ENCODE data around the gene DACT3. TPM values are rescaled to one million over a fixed set of nuclear protein-coding genes. Genes with fewer than 3 reads are reported as not detected.

The DACT3 gene
- total RNA-seq, 1 donor from 2014 or later: 104 TPM

DNA sequence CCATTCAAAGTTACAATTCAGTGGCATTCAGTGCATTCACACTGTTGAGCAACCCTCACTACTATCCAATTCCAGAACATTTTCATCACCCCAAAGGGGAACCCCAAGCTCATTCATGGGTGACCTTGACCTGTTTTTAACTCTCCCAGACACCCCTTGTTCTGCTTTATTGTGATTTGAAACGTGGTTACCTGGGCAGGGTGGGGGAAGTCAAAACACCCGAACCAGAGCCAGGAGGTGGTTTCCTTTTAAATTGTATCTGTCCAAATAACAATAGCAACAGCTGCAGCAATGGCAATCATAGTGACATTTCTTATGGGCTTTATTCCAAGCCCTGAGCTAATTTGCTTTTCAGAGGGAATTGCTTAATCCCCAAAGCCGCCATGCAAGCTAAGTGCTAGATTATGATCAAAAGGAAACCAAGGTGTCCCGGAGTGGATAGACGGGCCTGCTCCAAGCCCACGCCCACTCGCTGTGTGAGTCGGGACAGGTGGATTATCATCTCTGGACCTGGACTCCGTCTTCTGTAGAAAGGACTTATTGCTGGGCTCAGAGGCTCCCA is 42.2 kb downstream of the DACT3 start:
- Histone ChIP-seq H3K27me3 (no peaks in the 10 kb centered on the region), H3K27ac (peak overlapping the region; percentile 97 to 98), H3K9me3 (no peaks in the 10 kb centered on the region), H3K36me3 (peaks cover 0 to 8% of the 10 kb centered on the region in 2 donors), H3K4me1 (peaks cover 22 to 42% of the 10 kb centered on the region in 2 donors), H3K4me3 (no peak overlapping the region)
- intact Hi-C loops (cut with DNase I): no loop called here
- DNase-seq (ENCODE audit: low spot score in 2 of 2): no peak
- TF ChIP-seq, protein P1, sequence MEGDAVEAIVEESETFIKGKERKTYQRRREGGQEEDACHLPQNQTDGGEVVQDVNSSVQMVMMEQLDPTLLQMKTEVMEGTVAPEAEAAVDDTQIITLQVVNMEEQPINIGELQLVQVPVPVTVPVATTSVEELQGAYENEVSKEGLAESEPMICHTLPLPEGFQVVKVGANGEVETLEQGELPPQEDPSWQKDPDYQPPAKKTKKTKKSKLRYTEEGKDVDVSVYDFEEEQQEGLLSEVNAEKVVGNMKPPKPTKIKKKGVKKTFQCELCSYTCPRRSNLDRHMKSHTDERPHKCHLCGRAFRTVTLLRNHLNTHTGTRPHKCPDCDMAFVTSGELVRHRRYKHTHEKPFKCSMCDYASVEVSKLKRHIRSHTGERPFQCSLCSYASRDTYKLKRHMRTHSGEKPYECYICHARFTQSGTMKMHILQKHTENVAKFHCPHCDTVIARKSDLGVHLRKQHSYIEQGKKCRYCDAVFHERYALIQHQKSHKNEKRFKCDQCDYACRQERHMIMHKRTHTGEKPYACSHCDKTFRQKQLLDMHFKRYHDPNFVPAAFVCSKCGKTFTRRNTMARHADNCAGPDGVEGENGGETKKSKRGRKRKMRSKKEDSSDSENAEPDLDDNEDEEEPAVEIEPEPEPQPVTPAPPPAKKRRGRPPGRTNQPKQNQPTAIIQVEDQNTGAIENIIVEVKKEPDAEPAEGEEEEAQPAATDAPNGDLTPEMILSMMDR (IDR thresholded peaks at IDR 0.05): no peak

DNA sequence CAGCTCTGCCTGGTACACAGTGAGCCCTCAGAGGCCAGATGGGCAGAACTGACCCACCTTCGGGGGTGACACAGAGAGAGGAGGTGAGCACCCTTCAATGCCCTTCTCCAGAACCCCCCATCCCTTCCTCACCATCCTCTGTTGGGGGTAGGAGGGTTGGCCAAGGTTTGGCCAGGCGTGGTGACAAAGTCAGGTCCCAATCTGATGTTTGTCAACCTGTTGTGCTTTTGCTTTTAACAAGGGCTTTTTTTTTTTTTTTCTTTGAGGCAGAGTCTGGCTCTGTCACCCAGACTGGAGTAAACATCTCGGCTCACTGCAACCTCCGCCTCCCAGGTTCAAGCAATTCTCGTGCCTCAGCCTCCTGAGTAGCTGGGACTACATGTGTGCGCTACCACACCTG is 43.4 kb downstream of the DACT3 start:
- Histone ChIP-seq H3K36me3 (peaks cover 0 to 8% of the 10 kb centered on the region in 2 donors), H3K27me3 (no peaks in the 10 kb centered on the region), H3K4me3 (no peak overlapping the region), H3K27ac (peak overlapping the region; percentile 30 to 39), H3K9me3 (no peaks in the 10 kb centered on the region), H3K4me1 (peaks cover 16 to 36% of the 10 kb centered on the region in 2 donors)
- DNase-seq (ENCODE audit: low spot score in 2 of 2): no peak
- TF ChIP-seq, protein P1 (IDR thresholded peaks at IDR 0.05): no peak
- intact Hi-C loops (cut with DNase I): no loop called here

DNA sequence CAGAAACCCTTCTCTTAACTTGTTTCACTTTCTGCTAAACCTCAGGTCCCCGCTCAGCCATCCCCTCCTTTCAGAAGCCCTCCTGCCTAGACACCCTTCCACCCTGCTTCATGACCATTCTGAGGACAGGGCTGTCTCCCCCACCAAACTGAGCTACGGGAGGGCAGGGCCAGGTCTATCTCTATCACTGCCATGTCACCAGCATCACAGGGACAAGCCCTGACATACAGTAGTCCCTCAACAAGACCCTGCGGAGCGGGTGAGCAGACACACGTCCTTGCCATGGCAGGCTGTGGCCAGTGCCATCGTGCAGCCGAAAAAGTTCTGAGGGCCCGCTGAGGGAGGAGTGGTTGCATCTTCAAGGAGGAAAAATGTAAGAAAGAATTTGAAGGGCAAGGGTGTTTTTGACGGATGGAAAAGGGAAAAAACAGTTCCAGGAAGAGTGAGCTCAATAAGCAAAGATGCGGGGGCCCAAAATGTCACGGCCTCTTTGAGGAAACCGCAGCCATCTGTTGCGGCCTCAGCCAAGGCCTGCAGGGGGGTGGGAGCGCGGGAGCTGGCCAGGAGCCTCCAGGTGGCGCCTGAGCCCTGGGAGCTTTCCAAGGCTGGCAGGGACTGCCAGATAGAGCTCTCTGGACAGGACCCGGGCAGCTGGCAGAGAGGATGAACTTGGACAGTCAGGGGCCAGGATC is 44.2 kb downstream of the DACT3 start:
- Histone ChIP-seq H3K27me3 (no peaks in the 10 kb centered on the region), H3K4me1 (peaks cover 16 to 36% of the 10 kb centered on the region in 2 donors), H3K36me3 (peaks cover 0 to 6% of the 10 kb centered on the region in 2 donors), H3K9me3 (no peaks in the 10 kb centered on the region), H3K4me3 (no peak overlapping the region), H3K27ac (peak overlapping the region; percentile 30 to 39)
- TF ChIP-seq, protein P1 (IDR thresholded peaks at IDR 0.05): peak in 2 of 3 experiments; percentile 18 to 50
- no peak for DNase-seq (ENCODE audit: low spot score in 2 of 2)
- intact Hi-C loops (cut with DNase I): no loop called here

DNA sequence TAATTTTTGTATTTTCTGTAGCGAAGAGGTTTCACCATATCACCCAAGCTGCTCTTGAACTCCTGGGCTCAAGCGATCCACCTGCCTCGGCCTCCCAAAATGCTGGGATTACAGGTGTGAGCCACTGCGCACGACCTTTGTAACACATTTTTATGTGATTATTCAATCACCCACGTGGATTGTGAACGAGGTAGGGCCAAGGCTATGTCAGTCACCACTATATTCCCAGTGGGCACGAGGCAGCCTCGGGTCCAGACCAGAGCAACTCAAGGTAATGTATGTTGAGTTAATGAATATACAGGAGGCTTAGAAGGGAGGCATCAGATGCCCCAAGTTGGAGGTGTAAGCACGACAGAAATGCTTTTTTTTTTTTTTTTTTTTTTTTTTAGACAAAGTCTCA is 45.0 kb downstream of the DACT3 start:
- intact Hi-C loops (cut with DNase I): no loop called here
- DNase-seq (ENCODE audit: low spot score in 2 of 2): no peak
- Histone ChIP-seq H3K9me3 (no peaks in the 10 kb centered on the region), H3K27ac (no peak overlapping the region), H3K36me3 (peaks cover 0 to 8% of the 10 kb centered on the region in 2 donors), H3K4me3 (no peak overlapping the region), H3K4me1 (peaks cover 16 to 34% of the 10 kb centered on the region in 2 donors), H3K27me3 (no peaks in the 10 kb centered on the region)
- TF ChIP-seq, protein P1 (IDR thresholded peaks at IDR 0.05): no peak

- Histone ChIP-seq H3K4me3 (no peak overlapping the region), H3K27ac (peak overlapping the region; percentile 1 to 23), H3K4me1 (peaks cover 9 to 21% of the 10 kb centered on the region in 2 donors), H3K9me3 (no peaks in the 10 kb centered on the region), H3K27me3 (no peaks in the 10 kb centered on the region), H3K36me3 (peaks cover 10 to 25% of the 10 kb centered on the region in 2 donors)
- intact Hi-C loops (cut with DNase I): loop anchor here (1.0 kb wide), 1 partner anchor 48 kb away; no protein-coding TSS in a partner anchor
- peak in 1 of 2 donors; percentile 91 for DNase-seq (ENCODE audit: low spot score in 2 of 2)
- TF ChIP-seq, protein P1 (IDR thresholded peaks at IDR 0.05): peak; percentile 91 to 95 (median 94)
Measured at GRCh38 chr19:46614114-46614722, 46.8 kb downstream of the DACT3 start.

Data from ascending aorta (tissue), 2 donors.